PFSK-1 (cell line): Measurements from ENCODE around the gene TRAF3IP3.

Experiments
- FOXP2 ChIP-seq: optimal IDR thresholded peaks from 2 replicates; pipeline ENCODE3; 2011; ENCODE audit warnings: borderline replicate concordance, control low read depth, inconsistent platforms; ENCODE audit not compliant: insufficient read depth; ENCODE audit errors: extremely low read length, extremely low read depth
- POLR2AphosphoS5 ChIP-seq: IDR thresholded peaks from 2 replicates; pipeline ENCODE4 v1.6.1; 2012; ENCODE audit warnings: low read depth, mild to moderate bottlenecking, control low read depth, low read length, moderate library complexity
- REST ChIP-seq, 2 experiments: IDR thresholded peaks; 2 replicates each; pipeline versions ENCODE4 v1.6.1 to v1.8.0; 2011 to 2012; ENCODE audit warnings: low read depth in 2 of 2, low read length in 2 of 2, control low read depth in 1 of 2, inconsistent platforms in 1 of 2, mild to moderate bottlenecking in 1 of 2, moderate library complexity in 1 of 2; ENCODE audit not compliant: insufficient read depth in 1 of 2
- SIN3A ChIP-seq: IDR thresholded peaks from 2 replicates; pipeline ENCODE4 v1.6.1; 2012; ENCODE audit warnings: mild to moderate bottlenecking, low read length, moderate library complexity, borderline replicate concordance; ENCODE audit not compliant: insufficient read depth
- TAF1 ChIP-seq: IDR thresholded peaks from 2 replicates; pipeline ENCODE4 v1.6.1; 2012; ENCODE audit warnings: low read length, control low read depth, borderline replicate concordance; ENCODE audit not compliant: insufficient read depth

Gene TRAF3IP3

GRCh38 chr1:209768354-209768774 lies 12.5 kb downstream of the TRAF3IP3 start:
- TF ChIP-seq SIN3A, result no peak
- TF ChIP-seq FOXP2, result no peak

- TF ChIP-seq SIN3A (0 out of 2 replicates have a peak, but pooled peaks have one; percentile 53), TAF1 (no peak)
Observed at GRCh38 chr1:209769171-209769904, 13.5 kb downstream of the TRAF3IP3 start.

- TF ChIP-seq POLR2AphosphoS5, result no peak
- no peak for TF ChIP-seq REST (IDR thresholded peaks at IDR 0.05; ENCODE audit: insufficient read depth in 1 of 2, low read depth in 2 of 2, low read length in 2 of 2)
- TF ChIP-seq SIN3A, result no peak
- TF ChIP-seq TAF1, result no peak
- TF ChIP-seq FOXP2, result no peak
Observed at GRCh38 chr1:209769971-209770370, 14.1 kb downstream of the TRAF3IP3 start.

- no peak for TF ChIP-seq POLR2AphosphoS5
- no peak for TF ChIP-seq REST (IDR thresholded peaks at IDR 0.05; ENCODE audit: insufficient read depth in 1 of 2, low read depth in 2 of 2, low read length in 2 of 2)
- TF ChIP-seq FOXP2, result no peak
- no peak for TF ChIP-seq TAF1
- no peak for TF ChIP-seq SIN3A
Observed at GRCh38 chr1:209770636-209771415, 15.0 kb downstream of the TRAF3IP3 start.

- no peak for TF ChIP-seq SIN3A
- no peak for TF ChIP-seq TAF1
- no peak for TF ChIP-seq FOXP2
- TF ChIP-seq REST (IDR thresholded peaks at IDR 0.05; ENCODE audit: insufficient read depth in 1 of 2, low read depth in 2 of 2, low read length in 2 of 2), result no peak
- no peak for TF ChIP-seq POLR2AphosphoS5
Observed at GRCh38 chr1:209772126-209772525, 16.3 kb downstream of the TRAF3IP3 start.

- TF ChIP-seq TAF1, result no peak
- no peak for TF ChIP-seq FOXP2
- no peak for TF ChIP-seq REST (IDR thresholded peaks at IDR 0.05; ENCODE audit: insufficient read depth in 1 of 2, low read depth in 2 of 2, low read length in 2 of 2)
- no peak for TF ChIP-seq POLR2AphosphoS5
- no peak for TF ChIP-seq SIN3A
Observed at GRCh38 chr1:209774592-209774991, 18.7 kb downstream of the TRAF3IP3 start.
